Tibial nerve (tissue), 3 donors: ENCODE measurements around the gene ZC3H8.

Experiments used
- POLR2A ChIP-seq, 2 donors: fragments of 450-650 bp; IDR thresholded peaks; one replicate each; pipeline ENCODE4 v1.6.1; 2017; ENCODE audit warnings: antibody characterized with exemption in 2 of 2, mild to moderate bottlenecking in 2 of 2, moderate library complexity in 2 of 2
- TF ChIP-seq, protein P1 (sequence below), 5 experiments: fragments of 200-600 bp in 3 of 5; fragments of 450-650 bp in 2 of 5; sonication (generic) in 3 of 5; IDR thresholded peaks; one replicate each; pipeline ENCODE4 v1.5.1; 2016 to 2019; ENCODE audit warnings: antibody characterized with exemption in 5 of 5, mild to moderate bottlenecking in 3 of 5, moderate library complexity in 2 of 5

DNA sequence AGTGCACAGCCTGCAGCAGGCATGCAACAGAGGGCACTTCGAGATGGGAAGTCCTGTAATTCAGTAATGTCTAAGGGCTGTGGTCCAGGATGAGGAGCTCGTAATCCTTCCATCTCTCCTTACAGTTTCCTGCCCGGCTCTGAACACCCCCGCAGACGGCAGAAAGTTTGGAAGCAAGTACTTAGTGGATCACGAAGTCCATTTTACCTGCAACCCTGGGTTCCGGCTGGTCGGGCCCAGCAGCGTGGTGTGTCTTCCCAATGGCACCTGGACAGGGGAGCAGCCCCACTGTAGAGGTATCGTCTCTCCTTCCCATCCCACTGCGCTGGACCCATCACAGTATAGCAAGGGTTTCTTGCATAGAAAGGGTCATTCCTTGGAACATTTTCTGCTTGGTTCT is 90.0 kb downstream of the ZC3H8 start:
- TF ChIP-seq POLR2A (IDR thresholded peaks at IDR 0.05): no peak
- TF ChIP-seq, protein P1, sequence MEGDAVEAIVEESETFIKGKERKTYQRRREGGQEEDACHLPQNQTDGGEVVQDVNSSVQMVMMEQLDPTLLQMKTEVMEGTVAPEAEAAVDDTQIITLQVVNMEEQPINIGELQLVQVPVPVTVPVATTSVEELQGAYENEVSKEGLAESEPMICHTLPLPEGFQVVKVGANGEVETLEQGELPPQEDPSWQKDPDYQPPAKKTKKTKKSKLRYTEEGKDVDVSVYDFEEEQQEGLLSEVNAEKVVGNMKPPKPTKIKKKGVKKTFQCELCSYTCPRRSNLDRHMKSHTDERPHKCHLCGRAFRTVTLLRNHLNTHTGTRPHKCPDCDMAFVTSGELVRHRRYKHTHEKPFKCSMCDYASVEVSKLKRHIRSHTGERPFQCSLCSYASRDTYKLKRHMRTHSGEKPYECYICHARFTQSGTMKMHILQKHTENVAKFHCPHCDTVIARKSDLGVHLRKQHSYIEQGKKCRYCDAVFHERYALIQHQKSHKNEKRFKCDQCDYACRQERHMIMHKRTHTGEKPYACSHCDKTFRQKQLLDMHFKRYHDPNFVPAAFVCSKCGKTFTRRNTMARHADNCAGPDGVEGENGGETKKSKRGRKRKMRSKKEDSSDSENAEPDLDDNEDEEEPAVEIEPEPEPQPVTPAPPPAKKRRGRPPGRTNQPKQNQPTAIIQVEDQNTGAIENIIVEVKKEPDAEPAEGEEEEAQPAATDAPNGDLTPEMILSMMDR (IDR thresholded peaks at IDR 0.05): no peak
